K562 (cell line): ENCODE data around the gene PTPN18. TPM values are rescaled to one million over a fixed set of nuclear protein-coding genes. Genes with fewer than 3 reads are reported as not detected.

Source experiments
- CAMTA2 ChIP-seq: fragments of 250-450 bp; sonication (Bioruptor Pico); conservative IDR thresholded peaks from 2 replicates; pipeline ENCODE4 v1.5.1; 2022
- CBX5 ChIP-seq: IDR thresholded peaks from 2 replicates; pipeline ENCODE4 v1.6.1; 2014; ENCODE audit warnings: low read depth, borderline replicate concordance
- CREM ChIP-seq: IDR thresholded peaks from 2 replicates; pipeline ENCODE4 v1.6.1; 2014; ENCODE audit warnings: antibody characterized with exemption, low read depth
- DACH1 ChIP-seq: fragments of 450-650 bp; IDR thresholded peaks from 2 replicates; pipeline ENCODE4 v1.6.1; 2018; ENCODE audit not compliant: partially characterized antibody
- E2F5 ChIP-seq: sonication (generic); formaldehyde crosslinking; IDR thresholded peaks from 2 replicates; pipeline ENCODE4 v1.8.0; 2022; ENCODE audit warnings: mild to moderate bottlenecking, missing genetic modification reagents
- FOS ChIP-seq: IDR thresholded peaks from 3 replicates; pipeline ENCODE4 v1.6.1; 2011; ENCODE audit not compliant: insufficient read length; ENCODE audit errors: extremely low read depth
- GABPB2 ChIP-seq: fragments of 250-450 bp; sonication (Bioruptor Pico); conservative IDR thresholded peaks from 2 replicates; pipeline ENCODE4 v1.5.1; 2021; ENCODE audit warnings: mild to moderate bottlenecking
- HMGXB4 ChIP-seq: sonication (generic); formaldehyde crosslinking; IDR thresholded peaks from 2 replicates; pipeline ENCODE4 v1.8.1; 2023; ENCODE audit warnings: mild to moderate bottlenecking, missing genetic modification reagents
- HNRNPUL1 ChIP-seq: fragments of 200-400 bp; formaldehyde crosslinking; IDR thresholded peaks from 2 replicates; pipeline ENCODE4 v1.6.1; 2017; ENCODE audit warnings: low read length
- ILF3 ChIP-seq: fragments of 450-650 bp; IDR thresholded peaks from 2 replicates; pipeline ENCODE4 v1.6.1; 2018; ENCODE audit warnings: antibody characterized with exemption, mild to moderate bottlenecking, moderate library complexity, borderline replicate concordance
- IRF2 ChIP-seq: sonication (generic); formaldehyde crosslinking; IDR thresholded peaks from 2 replicates; pipeline ENCODE4 v1.8.1; 2022; ENCODE audit warnings: mild to moderate bottlenecking, missing genetic modification reagents
- NCOA6 ChIP-seq: fragments of 450-650 bp; IDR thresholded peaks from 2 replicates; pipeline ENCODE4 v1.6.1; 2017; ENCODE audit warnings: mild to moderate bottlenecking
- NFIC ChIP-seq: fragments of 450-650 bp; IDR thresholded peaks from 2 replicates; pipeline ENCODE4 v1.6.1; 2017; ENCODE audit warnings: mild to moderate bottlenecking, inconsistent platforms
- NFRKB ChIP-seq: fragments of 450-650 bp; IDR thresholded peaks from 2 replicates; pipeline ENCODE4 v1.6.1; 2016; ENCODE audit warnings: low read depth
- NR2C2 ChIP-seq, 2 experiments: fragments of 200-800 bp in 1 of 2; sonication (Bioruptor generic) in 1 of 2; sonication (generic) in 1 of 2; formaldehyde crosslinking in 1 of 2; IDR thresholded peaks; 2 replicates each; pipeline versions ENCODE4 v1.6.1 to v1.8.0; 2016 to 2022; ENCODE audit warnings: mild to moderate bottlenecking in 1 of 2, missing compliant biosample characterization in 1 of 2, missing genetic modification characterization in 1 of 2, missing genetic modification reagents in 1 of 2
- NR3C1 ChIP-seq: sonication (generic); formaldehyde crosslinking; IDR thresholded peaks from 2 replicates; pipeline ENCODE4 v1.8.1; 2022; ENCODE audit warnings: missing genetic modification reagents
- POLR2H ChIP-seq: IDR thresholded peaks from 2 replicates; pipeline ENCODE4 v1.6.1; 2016; ENCODE audit warnings: missing genetic modification characterization, low read depth, mild to moderate bottlenecking, control low read depth, missing compliant biosample characterization, moderate library complexity
- SMARCE1 ChIP-seq: fragments of 450-650 bp; IDR thresholded peaks from 2 replicates; pipeline ENCODE4 v1.7.1; 2016; ENCODE audit warnings: mild to moderate bottlenecking
- TAF1 ChIP-seq: IDR thresholded peaks from 2 replicates; pipeline ENCODE4 v1.6.1; 2011; ENCODE audit warnings: mild to moderate bottlenecking, low read length, moderate library complexity; ENCODE audit not compliant: insufficient read depth, control insufficient read depth, severe bottlenecking; ENCODE audit errors: extremely low read depth
- TCF7 ChIP-seq: sonication (generic); IDR thresholded peaks from 2 replicates; pipeline ENCODE4 v1.6.1; 2016; ENCODE audit warnings: antibody characterized with exemption, borderline replicate concordance
- THRB ChIP-seq: fragments of 450-650 bp; formaldehyde crosslinking; conservative IDR thresholded peaks from 2 replicates; pipeline ENCODE4 v1.4.0; 2022; ENCODE audit warnings: mild to moderate bottlenecking, missing genetic modification characterization
- USF1 ChIP-seq: sonication (generic); formaldehyde crosslinking; IDR thresholded peaks from 2 replicates; pipeline ENCODE4 v1.9.0; 2022; ENCODE audit warnings: mild to moderate bottlenecking, missing genetic modification reagents
- ZC3H4 ChIP-seq: sonication (generic); formaldehyde crosslinking; IDR thresholded peaks from 2 replicates; pipeline ENCODE4 v1.9.0; 2021; ENCODE audit warnings: missing genetic modification reagents, borderline replicate concordance
- ZNF143 ChIP-seq: sonication (generic); formaldehyde crosslinking; IDR thresholded peaks from 2 replicates; pipeline ENCODE4 v1.9.0; 2022; ENCODE audit warnings: mild to moderate bottlenecking, missing genetic modification reagents
- ZNF324 ChIP-seq: fragments of 250-450 bp; sonication (Bioruptor Pico); IDR thresholded peaks from 2 replicates; pipeline ENCODE4 v1.4.0; 2020; ENCODE audit warnings: mild to moderate bottlenecking
- ZNF785 ChIP-seq: fragments of 250-450 bp; sonication (Bioruptor Pico); IDR thresholded peaks from 2 replicates; pipeline ENCODE4 v1.4.0; 2020; ENCODE audit warnings: mild to moderate bottlenecking
- polyA plus RNA-seq, 8 experiments: library from polyadenylated mRNA; depleted of rRNA in 4 of 8; stranded (reverse) in 5 of 8; unstranded in 3 of 8; fragments of >200 nt; fragmentation: Nextera tagmentation in 2 of 8; fragmentation: Illumina TruSeq in 1 of 8; extraction: Ambion mirVana in 2 of 8; extraction: Trizol in 1 of 8; gene quantifications; 2 replicates each; pipeline versions ENCODE4 v1.2.1 to v1.2.3, GENCODE V29; 2011 to 2014; ENCODE audit warnings: inconsistent platforms in 1 of 8, missing spikeins in 1 of 8
- total RNA-seq, 7 experiments: library from RNA; depleted of rRNA in 6 of 7; stranded (reverse); fragments of >200 nt in 6 of 7; fragmentation: Illumina TruSeq in 2 of 7; extraction: Trizol in 2 of 7; gene quantifications; 2 replicates each; pipeline versions ENCODE4 v1.2.1 to v1.2.3, GENCODE V29; 2011 to 2021; ENCODE audit warnings: low replicate concordance in 1 of 7

PTPN18 gene
- total and polyA plus RNA-seq, 9 of the 15 experiments (the other 6 are each of a cell fraction or from before 2014, with no cell fraction given) = 11.6 to 90.7 (median 49.6) TPM

- TF ChIP-seq POLR2H (tag) (peak; percentile 60), TAF1 (peak; percentile 66), ZNF785 (no peak), ZNF143 (no peak), HNRNPUL1 (no peak), IRF2 (CRISPR knock-in tag) (no peak), CAMTA2 (no peak; the same call in 1 of the 2 replicates), USF1 (no peak), NR3C1 (CRISPR knock-in tag) (0 out of 2 replicates have a peak, but pooled peaks have one; percentile 31), NFRKB (no peak), HMGXB4 (0 out of 2 replicates have a peak, but pooled peaks have one; percentile 19), GABPB2 (CRISPR knock-in tag) (no peak), DACH1 (no peak), NFIC (peak; percentile 62), ZC3H4 (CRISPR knock-in tag) (no peak), TCF7 (no peak; the same call in 1 of the 2 replicates), E2F5 (no peak), NCOA6 (no peak), THRB (CRISPR knock-in tag) (no peak), NR2C2 (CRISPR knock-in tag; IDR thresholded peaks at IDR 0.05) (peak; percentile 56; the same call in 1 of the 2 replicates), NR2C2 (tag; IDR thresholded peaks at IDR 0.05) (peak; percentile 83), ZNF324 (CRISPR knock-in tag) (no peak), FOS (no peak), CBX5 (0 out of 2 replicates have a peak, but pooled peaks have one; percentile 28), CREM (peak; percentile 84), SMARCE1 (0 out of 2 replicates have a peak, but pooled peaks have one; percentile 59), ILF3 (no peak)
These were observed 16.4 kb downstream of the PTPN18 start (continued) for GRCh38 chr2:130372055-130372832.
